ENCODE measurements around the gene SNX25.
A peak's percentile ranks its signal among the peaks of the same experiment; 100 is the strongest.

DNA sequence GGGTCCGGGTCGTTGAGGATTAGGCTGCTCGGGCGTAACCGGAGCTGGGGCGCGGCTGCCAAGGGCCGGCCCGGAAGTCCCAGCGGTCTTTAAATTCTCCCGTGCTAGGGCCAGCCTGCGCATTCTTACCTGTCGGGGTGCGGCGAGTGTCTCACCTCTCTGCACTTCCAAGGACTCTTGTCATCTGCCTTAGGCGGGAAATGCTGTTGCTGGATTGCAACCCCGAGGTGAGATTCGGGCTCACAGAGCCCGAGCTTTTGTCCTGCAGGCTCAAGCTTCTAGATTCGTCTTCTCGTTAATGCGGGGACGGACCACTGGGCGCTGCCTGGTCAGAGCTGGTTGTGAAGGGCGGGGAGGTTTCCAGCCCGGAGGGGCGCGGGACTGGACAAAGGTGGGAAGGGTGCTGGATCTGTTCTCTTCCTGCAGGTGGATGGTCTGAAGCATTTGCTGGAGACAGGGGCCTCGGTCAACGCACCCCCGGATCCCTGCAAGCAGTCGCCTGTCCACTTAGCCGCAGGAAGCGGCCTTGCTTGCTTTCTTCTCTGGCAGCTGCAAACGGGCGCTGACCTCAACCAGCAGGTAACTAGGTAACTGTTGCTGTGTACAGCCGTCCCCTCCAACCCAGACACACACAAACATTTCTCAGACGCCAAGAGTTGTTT, 187.5 kb downstream of the SNX25 start, which contains the start of gene ANKRD37:
- TF ChIP-seq, protein P1, sequence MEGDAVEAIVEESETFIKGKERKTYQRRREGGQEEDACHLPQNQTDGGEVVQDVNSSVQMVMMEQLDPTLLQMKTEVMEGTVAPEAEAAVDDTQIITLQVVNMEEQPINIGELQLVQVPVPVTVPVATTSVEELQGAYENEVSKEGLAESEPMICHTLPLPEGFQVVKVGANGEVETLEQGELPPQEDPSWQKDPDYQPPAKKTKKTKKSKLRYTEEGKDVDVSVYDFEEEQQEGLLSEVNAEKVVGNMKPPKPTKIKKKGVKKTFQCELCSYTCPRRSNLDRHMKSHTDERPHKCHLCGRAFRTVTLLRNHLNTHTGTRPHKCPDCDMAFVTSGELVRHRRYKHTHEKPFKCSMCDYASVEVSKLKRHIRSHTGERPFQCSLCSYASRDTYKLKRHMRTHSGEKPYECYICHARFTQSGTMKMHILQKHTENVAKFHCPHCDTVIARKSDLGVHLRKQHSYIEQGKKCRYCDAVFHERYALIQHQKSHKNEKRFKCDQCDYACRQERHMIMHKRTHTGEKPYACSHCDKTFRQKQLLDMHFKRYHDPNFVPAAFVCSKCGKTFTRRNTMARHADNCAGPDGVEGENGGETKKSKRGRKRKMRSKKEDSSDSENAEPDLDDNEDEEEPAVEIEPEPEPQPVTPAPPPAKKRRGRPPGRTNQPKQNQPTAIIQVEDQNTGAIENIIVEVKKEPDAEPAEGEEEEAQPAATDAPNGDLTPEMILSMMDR (IDR thresholded peaks at IDR 0.05) = peak in 1 of 6 experiments; percentile 18
- TF ChIP-seq POLR2A (IDR thresholded peaks at IDR 0.05) = peak; percentile 61 to 79

Measured in Peyer's patch (tissue), 4 donors.